ENCODE measurements around the gene NPTX1.

Gene NPTX1

DNA sequence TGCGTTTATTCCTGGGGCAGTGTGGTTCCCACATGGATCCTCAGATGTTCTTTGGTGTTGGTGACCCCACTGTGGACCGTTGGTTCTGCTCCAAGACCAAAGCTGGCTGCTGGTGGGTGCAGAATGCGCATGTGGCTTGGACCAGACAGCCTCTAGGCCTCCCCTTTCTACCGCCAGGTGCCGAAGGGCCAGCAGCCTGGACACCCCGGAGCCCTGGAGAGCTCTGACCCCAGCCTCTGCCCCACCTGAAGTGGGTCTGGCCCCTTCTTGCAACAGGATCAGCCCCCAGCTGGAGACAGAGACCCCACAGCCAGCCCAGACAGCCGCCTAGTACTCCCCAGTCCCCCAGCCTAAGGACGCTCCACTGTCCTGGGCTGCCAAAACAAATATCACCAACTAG lies 18.4 kb downstream of the NPTX1 start:
- Histone ChIP-seq H3K9me2 (replicated peaks; ENCODE audit: insufficient read depth, low read length) (no peaks in the 10 kb centered on the region), H3K9me3 (ENCODE audit: insufficient read depth, low read length) (no peaks in the 10 kb centered on the region), H3K4me3 (ENCODE audit: insufficient read depth, low read length, poor library complexity, severe bottlenecking) (no peak overlapping the region), H3K27me3 (ENCODE audit: low read length) (no peaks in the 10 kb centered on the region), H3K36me3 (ENCODE audit: low read length) (no peaks in the 10 kb centered on the region), H4K20me1 (ENCODE audit: low read depth, low read length) (no peaks in the 10 kb centered on the region), H3K4me2 (ENCODE audit: low read depth, low read length, poor library complexity, severe bottlenecking) (no peak overlapping the region), H3F3A (ENCODE audit: insufficient read depth) (peaks cover 3% of the 10 kb centered on the region; the same call in 1 of the 2 replicates), H3K27ac (ENCODE audit: low read depth, low read length) (no peak overlapping the region), H3K79me2 (ENCODE audit: insufficient read depth, low read length) (no peaks in the 10 kb centered on the region), H2AFZ (ENCODE audit: low read depth, low read length, severe bottlenecking) (no peak overlapping the region), H3K9ac (ENCODE audit: low read length) (no peak overlapping the region)
- TF ChIP-seq EZH2phosphoT487 (conservative IDR thresholded peaks at IDR 0.05; ENCODE audit: low read length), result no peak
- TF ChIP-seq, protein P1, sequence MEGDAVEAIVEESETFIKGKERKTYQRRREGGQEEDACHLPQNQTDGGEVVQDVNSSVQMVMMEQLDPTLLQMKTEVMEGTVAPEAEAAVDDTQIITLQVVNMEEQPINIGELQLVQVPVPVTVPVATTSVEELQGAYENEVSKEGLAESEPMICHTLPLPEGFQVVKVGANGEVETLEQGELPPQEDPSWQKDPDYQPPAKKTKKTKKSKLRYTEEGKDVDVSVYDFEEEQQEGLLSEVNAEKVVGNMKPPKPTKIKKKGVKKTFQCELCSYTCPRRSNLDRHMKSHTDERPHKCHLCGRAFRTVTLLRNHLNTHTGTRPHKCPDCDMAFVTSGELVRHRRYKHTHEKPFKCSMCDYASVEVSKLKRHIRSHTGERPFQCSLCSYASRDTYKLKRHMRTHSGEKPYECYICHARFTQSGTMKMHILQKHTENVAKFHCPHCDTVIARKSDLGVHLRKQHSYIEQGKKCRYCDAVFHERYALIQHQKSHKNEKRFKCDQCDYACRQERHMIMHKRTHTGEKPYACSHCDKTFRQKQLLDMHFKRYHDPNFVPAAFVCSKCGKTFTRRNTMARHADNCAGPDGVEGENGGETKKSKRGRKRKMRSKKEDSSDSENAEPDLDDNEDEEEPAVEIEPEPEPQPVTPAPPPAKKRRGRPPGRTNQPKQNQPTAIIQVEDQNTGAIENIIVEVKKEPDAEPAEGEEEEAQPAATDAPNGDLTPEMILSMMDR (IDR thresholded peaks at IDR 0.05; ENCODE audit: insufficient read depth, low read length, poor library complexity, severe bottlenecking), result no peak

- TF ChIP-seq EZH2phosphoT487 (conservative IDR thresholded peaks at IDR 0.05; ENCODE audit: low read length), result no peak
- TF ChIP-seq, protein P1 (IDR thresholded peaks at IDR 0.05; ENCODE audit: insufficient read depth, low read length, poor library complexity, severe bottlenecking), result no peak
- H3K9ac ChIP-seq (ENCODE audit: low read length), result no peak overlapping the region
- H3K9me3 ChIP-seq (ENCODE audit: insufficient read depth, low read length), result no peaks in the 10 kb centered on the region
- H2AFZ ChIP-seq (ENCODE audit: low read depth, low read length, severe bottlenecking), result no peak overlapping the region
- H3K4me3 ChIP-seq (ENCODE audit: insufficient read depth, low read length, poor library complexity, severe bottlenecking), result no peak overlapping the region
- no peaks in the 10 kb centered on the region for H4K20me1 ChIP-seq (ENCODE audit: low read depth, low read length)
- H3K36me3 ChIP-seq (ENCODE audit: low read length), result no peaks in the 10 kb centered on the region
- H3K4me2 ChIP-seq (ENCODE audit: low read depth, low read length, poor library complexity, severe bottlenecking), result no peak overlapping the region
- no peaks in the 10 kb centered on the region for H3K79me2 ChIP-seq (ENCODE audit: insufficient read depth, low read length)
- no peaks in the 10 kb centered on the region for H3K27me3 ChIP-seq (ENCODE audit: low read length)
- no peak overlapping the region for H3K27ac ChIP-seq (ENCODE audit: low read depth, low read length)
- peaks cover 3% of the 10 kb centered on the region; the same call in 1 of the 2 replicates for H3F3A ChIP-seq (ENCODE audit: insufficient read depth)
- H3K9me2 ChIP-seq (replicated peaks; ENCODE audit: insufficient read depth, low read length), result no peaks in the 10 kb centered on the region
Observed at GRCh38 chr17:80457236-80457856, 19.1 kb downstream of the NPTX1 start.

- TF ChIP-seq, protein P1 (IDR thresholded peaks at IDR 0.05; ENCODE audit: insufficient read depth, low read length, poor library complexity, severe bottlenecking), result no peak
- TF ChIP-seq EZH2phosphoT487 (conservative IDR thresholded peaks at IDR 0.05; ENCODE audit: low read length), result no peak
- Histone ChIP-seq H3K9ac (ENCODE audit: low read length) (no peak overlapping the region), H3K9me3 (ENCODE audit: insufficient read depth, low read length) (no peaks in the 10 kb centered on the region), H3K4me2 (ENCODE audit: low read depth, low read length, poor library complexity, severe bottlenecking) (no peak overlapping the region), H3K27ac (ENCODE audit: low read depth, low read length) (no peak overlapping the region), H3K27me3 (ENCODE audit: low read length) (no peaks in the 10 kb centered on the region), H3K79me2 (ENCODE audit: insufficient read depth, low read length) (no peaks in the 10 kb centered on the region), H3K36me3 (ENCODE audit: low read length) (no peaks in the 10 kb centered on the region), H3K4me3 (ENCODE audit: insufficient read depth, low read length, poor library complexity, severe bottlenecking) (no peak overlapping the region), H3F3A (ENCODE audit: insufficient read depth) (peaks cover 3% of the 10 kb centered on the region; the same call in 1 of the 2 replicates), H3K9me2 (replicated peaks; ENCODE audit: insufficient read depth, low read length) (no peaks in the 10 kb centered on the region), H4K20me1 (ENCODE audit: low read depth, low read length) (no peaks in the 10 kb centered on the region), H2AFZ (ENCODE audit: low read depth, low read length, severe bottlenecking) (no peak overlapping the region)
Observed at GRCh38 chr17:80456465-80457235, 19.8 kb downstream of the NPTX1 start.
